Stimulated activated CD8-positive, alpha-beta memory T cell treated with anti-CD3 and anti-CD28 coated beads, Interleukin-12 subunit alpha, Interleukin-12 subunit beta, amount 100 ng/mL, for 24 hours (primary cell): ENCODE data around the gene HSPA5.
A peak's percentile ranks its signal among the peaks of the same experiment; 100 is the strongest.
"Not testable (repeated sequence)": the region's sequence is repeated elsewhere in the genome, so short reads cannot be mapped to it uniquely, and the experiment has no call there.

ENCODE experiments used
- DNase-seq: peaks from one replicate; pipeline ENCODE4 v3.0.0-alpha.2; 2020; ENCODE audit errors: extremely low read depth

Gene HSPA5

GRCh38 chr9:125241863-125242739, 958 bp upstream of the HSPA5 start:
- no peak for DNase-seq

DNA sequence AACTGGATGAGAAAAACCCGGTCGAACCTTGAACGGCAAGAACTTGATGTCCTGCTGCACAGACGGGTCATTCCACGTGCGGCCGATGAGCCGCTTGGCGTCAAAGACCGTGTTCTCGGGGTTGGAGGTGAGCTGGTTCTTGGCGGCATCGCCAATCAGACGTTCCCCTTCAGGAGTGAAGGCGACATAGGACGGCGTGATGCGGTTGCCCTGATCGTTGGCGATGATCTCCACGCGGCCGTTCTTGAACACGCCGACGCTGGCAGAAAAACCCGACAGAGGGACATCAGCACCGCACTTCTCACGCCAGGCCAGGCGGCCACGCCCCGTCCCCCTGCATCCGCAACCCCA, 519 bp downstream of the HSPA5 start:
- peak; percentile 15 for DNase-seq

DNA sequence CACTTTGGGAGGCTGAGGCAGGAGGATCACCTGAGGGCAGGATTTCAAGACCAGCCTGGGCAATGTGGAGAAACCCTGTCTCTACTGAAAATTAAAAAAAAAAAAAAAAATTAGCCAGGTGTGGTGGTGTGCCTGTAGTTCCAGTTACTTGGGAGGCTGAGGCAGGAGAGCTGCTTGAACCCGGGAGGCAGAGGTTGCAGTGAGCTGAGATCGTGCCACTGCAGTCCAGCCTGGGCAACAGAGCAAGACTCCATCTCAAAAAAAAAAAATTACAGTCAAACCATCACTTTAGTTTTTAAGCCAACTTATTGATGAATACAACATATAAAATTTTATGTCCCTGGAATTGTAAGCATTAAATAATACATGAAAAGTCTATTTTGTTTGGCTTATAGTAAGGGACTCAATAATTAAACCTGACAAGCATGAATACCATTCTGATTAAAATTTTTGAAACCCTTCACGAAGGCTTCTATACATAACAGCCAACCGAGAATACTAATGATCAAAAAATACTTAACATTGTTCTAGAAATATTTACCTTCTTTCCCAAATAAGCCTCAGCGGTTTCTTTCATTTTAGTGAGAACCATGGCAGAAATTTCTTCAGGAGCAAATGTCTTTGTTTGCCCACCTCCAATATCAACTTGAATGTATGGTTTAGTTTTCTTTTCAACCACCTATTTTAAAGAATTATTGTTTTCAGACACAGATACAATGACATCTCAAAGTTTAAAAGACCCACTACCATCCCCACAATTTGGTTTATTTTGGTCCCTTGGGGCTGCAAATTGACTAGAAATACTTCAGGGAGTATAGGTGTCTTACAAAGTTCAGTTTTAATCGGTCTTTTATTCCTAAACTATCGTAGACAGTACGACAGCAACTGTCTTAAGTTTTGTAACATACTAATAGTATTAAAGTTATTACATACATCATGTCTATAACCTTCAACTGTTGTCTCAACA, 1.2 kb downstream of the HSPA5 start:
- DNase-seq, result no peak

DNA sequence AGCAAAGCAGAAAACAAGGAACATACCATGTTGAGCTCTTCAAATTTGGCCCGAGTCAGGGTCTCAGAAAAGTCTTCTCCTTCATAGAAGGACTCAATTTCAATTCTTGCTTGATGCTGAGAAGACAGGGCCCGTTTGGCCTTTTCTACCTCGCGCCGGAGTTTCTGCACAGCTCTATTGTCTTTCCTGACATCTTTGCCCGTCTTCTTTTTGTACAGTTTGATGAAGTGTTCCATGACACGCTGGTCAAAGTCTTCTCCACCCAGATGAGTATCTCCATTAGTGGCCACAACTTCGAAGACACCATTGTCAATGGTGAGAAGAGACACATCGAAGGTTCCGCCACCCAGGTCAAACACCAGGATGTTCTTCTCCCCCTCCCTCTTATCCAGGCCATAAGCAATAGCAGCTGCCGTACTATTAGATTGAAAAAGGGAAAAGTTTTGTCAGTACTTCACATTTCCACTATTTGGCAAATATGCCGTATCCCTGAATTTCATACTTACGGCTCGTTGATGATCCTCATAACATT, 2.2 kb downstream of the HSPA5 start:
- no peak for DNase-seq

- no peak for DNase-seq
Observed at GRCh38 chr9:125238127-125238914, 2.8 kb downstream of the HSPA5 start.

DNA sequence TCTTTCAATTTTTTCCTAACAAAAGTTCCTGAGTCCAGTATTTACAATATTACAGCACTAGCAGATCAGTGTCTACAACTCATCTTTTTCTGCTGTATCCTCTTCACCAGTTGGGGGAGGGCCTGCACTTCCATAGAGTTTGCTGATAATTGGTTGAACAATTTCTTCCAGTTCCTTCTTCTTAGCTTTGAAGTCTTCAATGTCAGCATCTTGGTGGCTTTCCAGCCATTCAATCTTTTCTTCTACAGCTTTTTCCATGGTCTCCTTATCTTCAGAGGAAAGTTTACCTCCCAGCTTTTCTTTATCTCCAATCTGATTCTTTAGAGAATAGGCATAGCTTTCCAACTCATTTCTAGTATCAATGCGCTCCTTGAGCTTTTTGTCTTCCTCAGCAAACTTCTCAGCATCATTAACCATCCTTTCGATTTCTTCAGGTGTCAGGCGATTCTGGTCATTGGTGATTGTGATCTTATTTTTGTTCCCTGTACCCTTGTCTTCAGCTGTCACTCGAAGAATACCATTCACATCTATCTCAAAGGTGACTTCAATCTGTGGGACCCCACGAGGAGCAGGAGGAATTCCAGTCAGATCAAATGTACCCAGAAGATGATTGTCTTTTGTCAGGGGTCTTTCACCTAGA, 4.5 kb downstream of the HSPA5 start:
- not testable (repeated sequence) for DNase-seq

DNA sequence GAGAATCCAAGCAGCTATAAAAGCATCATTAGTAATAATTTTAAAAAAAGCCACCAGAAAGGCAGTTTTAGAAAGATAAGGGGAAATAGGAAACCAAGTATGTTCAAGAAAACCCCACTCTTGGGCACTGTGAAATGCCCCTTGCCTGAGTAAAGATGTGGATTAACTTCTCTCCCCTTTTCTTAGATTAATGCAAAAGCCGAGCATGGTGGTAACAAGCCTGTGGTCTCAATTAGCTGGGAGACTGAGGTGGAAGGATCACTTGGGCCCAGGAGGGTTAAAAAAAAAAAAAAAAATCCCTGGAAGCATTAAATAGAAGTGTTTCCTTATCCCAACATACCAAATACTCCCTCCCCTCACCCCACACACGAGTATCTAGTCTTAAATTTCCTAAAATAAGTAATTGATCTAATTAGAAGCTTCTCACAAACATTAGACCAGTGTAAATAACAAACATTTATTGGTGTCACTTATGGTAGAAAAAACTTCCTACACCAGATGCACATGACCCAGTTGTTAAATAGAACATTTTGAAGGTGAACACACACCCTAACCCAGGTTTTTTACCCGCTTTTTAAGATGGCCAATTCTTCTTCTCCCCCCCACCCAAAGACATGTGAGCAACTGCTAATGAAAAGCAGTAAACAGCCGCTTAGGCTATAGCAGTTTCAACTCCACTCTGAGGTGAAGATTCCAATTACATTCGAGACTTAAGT, 5.2 kb downstream of the HSPA5 start:
- no peak for DNase-seq

DNA sequence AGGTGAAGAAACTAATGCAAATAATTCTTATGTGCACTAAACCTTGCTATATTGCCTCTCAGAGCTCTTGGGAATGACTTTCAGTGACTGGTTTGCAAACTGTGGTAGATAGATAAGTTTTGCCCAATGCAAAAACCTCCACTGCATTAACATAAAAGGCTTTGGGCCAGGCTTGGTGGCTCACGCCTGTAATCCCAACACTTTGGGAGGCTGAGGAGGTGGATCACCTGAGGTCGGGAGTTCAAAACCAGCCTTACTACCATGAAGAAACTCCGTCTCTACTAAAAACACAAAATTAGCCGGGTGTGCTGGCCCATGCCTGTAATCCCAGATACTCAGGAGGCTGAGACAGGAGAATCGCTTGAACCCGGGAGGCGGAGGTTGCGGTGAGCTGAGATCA, 7.0 kb downstream of the HSPA5 start:
- not testable (repeated sequence) for DNase-seq

- DNase-seq, result no peak
Observed at GRCh38 chr9:125233678-125234077, 7.5 kb downstream of the HSPA5 start.

DNA sequence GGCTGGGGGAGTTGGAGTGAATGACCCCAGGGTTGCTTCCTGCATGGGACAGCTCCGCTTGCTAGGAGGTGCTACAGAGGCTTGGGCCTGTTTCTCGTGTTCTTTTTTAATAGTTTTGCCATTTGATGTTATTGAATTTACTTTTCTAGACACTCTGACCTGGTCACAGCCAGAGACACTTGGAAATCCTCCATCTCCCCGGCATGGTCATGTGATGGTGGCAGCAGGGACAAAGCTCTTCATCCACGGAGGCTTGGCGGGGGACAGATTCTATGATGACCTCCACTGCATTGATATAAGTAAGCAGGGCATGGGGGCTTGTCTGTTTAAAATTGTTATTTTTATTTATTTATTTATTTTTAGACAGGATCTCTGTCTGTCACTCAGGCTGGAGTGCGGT, 13.4 kb downstream of the HSPA5 start:
- DNase-seq, result no peak

DNA sequence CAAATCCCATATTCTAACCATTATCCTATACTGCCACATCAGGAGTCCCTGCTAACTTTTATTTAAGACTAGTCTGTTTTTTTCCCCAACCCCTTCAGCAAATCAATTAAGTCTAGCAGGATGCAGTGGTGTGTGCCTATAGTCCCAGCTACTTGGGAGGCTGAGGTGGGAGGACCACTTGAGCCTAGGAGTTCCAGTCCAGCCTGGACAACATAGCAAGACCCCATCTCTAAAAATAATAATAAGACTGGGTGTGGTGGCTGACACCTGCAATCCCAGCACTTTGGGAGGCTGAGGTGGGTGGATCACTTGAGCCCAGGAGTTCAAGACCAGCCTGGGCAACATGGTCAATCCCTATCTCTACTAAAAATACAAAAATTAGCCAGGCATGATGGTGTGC, 16.3 kb downstream of the HSPA5 start:
- DNase-seq, result not testable (repeated sequence)

DNA sequence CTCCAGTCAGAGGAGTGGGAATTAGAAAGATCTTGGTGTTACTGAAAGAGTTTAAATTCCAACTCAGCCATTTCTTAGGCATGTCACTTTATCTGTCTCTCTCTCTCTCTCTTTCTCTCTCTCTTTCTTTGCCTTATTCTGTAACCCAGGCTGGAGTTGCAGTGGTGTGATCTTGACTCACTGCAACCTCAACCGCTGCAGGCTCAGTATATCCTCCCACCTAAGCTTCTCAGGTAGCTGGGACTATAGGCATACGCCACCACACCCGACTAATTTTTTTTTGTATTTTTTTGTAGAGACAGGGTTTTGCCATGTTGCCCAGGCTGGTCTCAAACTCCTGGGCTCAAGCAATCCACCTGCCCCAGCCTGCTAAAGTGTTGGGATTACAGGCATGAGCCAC, 22.5 kb downstream of the HSPA5 start:
- DNase-seq, result no peak

- DNase-seq, result no peak
Observed at GRCh38 chr9:125214186-125214585, 27.0 kb downstream of the HSPA5 start.

- no peak for DNase-seq
Observed at GRCh38 chr9:125204477-125204876, 36.7 kb downstream of the HSPA5 start.

DNA sequence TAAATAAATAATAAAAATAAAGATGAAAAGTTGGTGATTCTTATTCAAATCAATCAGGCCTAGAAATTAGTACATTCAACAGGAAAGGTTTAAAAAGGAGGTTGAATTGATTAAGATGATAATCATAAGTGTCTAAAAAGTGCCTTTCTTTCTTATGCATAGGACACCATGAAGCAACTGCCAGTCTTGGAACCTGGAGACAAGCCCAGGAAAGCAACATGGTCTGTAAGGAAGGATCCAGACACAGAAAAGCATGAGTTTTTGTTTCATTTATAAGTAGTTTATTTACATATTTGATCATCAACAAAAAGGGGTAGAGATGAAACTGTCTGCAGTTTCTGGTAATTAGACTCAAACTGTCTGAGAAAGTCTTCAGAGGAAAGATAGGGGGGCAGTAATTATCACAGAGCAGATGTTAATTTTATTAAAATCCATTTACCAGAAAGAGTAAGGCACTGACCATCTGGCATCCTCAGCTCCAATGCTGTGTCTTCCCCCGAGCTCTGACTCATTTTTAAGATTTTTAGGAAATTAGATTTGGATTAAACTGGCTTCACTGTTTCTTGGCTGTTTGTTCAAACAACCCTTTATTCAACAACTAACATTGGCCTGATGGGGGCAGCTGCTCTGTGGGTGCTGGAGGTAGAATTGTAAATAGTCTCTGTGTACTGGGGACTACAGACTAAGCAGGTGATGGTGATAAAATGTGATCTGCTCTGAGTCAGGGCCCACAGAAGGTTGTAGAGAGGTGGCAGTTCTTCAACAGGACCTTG, 38.1 kb downstream of the HSPA5 start:
- DNase-seq, result no peak

- DNase-seq, result peak; percentile 75
Observed at GRCh38 chr9:125200216-125201047, 40.7 kb downstream of the HSPA5 start, which contains the start of gene RABEPK. Gene RABEPK (plus strand): TSS chr9:125200542. CDS start chr9:125203014, 2,472 bp downstream.

GRCh38 chr9:125195591-125195990, 45.6 kb downstream of the HSPA5 start:
- not testable (repeated sequence) for DNase-seq

GRCh38 chr9:125194466-125194865, 46.7 kb downstream of the HSPA5 start:
- not testable (repeated sequence) for DNase-seq

DNA sequence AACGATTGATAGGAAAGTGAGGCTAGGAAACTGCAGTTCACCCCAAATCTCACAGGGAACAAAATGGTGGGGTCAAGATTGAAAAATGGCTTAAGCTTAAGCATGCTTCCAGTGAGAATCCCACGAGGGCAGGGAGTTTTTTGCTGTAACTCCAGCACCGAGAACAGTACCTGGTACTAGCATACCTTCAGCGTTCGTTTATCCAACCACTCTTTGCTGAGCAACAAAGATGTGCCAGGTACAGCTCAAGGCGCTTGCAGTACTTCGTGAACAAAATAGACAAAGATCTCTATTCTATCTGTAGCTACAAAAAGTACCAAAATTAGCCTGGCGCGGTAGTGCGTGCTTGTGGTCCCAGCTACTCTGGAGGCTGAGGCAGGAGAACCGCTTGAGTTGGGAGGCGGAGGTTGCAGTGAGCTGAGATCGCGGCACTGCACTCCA, 50.8 kb downstream of the HSPA5 start:
- DNase-seq, result no peak
